SK-N-SH (cell line): ENCODE results near the gene C2orf15.

ENCODE experiments used
- CHD2 ChIP-seq: fragments of 150-350 bp; IDR thresholded peaks from 2 replicates; pipeline ENCODE4 v1.6.1; 2018; ENCODE audit warnings: low read length; ENCODE audit not compliant: partially characterized antibody
- CTCF ChIP-seq: fragments of 200-600 bp; sonication (generic); IDR thresholded peaks from 2 replicates; pipeline ENCODE4 v1.6.1; 2017; ENCODE audit warnings: antibody characterized with exemption, mild to moderate bottlenecking, moderate library complexity
- FOXJ3 ChIP-seq: sonication (generic); formaldehyde crosslinking; IDR thresholded peaks from 2 replicates; pipeline ENCODE4 v1.5.1; 2020; ENCODE audit warnings: mild to moderate bottlenecking, missing genetic modification reagents
- GABPA ChIP-seq: IDR thresholded peaks from 2 replicates; pipeline ENCODE4 v1.4.0; 2012; ENCODE audit warnings: low read depth, mild to moderate bottlenecking
- MAX ChIP-seq: IDR thresholded peaks from 2 replicates; pipeline ENCODE4 v1.4.0; 2012; ENCODE audit warnings: low read depth
- MXI1 ChIP-seq: IDR thresholded peaks from 2 replicates; pipeline ENCODE4 v1.6.1; 2012; ENCODE audit warnings: mild to moderate bottlenecking, low read depth, low read length, improper control_type of control experiment
- RFX5 ChIP-seq: IDR thresholded peaks from 2 replicates; pipeline ENCODE4 v1.6.1; 2012; ENCODE audit warnings: mild to moderate bottlenecking, improper control_type of control experiment, low read length
- SMC3 ChIP-seq: IDR thresholded peaks from 2 replicates; pipeline ENCODE4 v1.6.1; 2012; ENCODE audit warnings: low read depth, low read length, improper control_type of control experiment

GRCh38 chr2:99198103-99198841, 56.8 kb downstream of the C2orf15 start:
- TF ChIP-seq CTCF: no peak
- no peak for TF ChIP-seq GABPA
- no peak for TF ChIP-seq MAX
- no peak for TF ChIP-seq SMC3
- no peak for TF ChIP-seq MXI1
- TF ChIP-seq FOXJ3: no peak
- TF ChIP-seq CHD2: no peak
- no peak for TF ChIP-seq RFX5
